Measurements from ENCODE around the gene FTO. TPM values are rescaled to one million over a fixed set of nuclear protein-coding genes. Genes with fewer than 3 reads are reported as not detected.

The FTO gene
- total and polyA plus RNA-seq, 2 of the 8 experiments (the other 6 are each of a cell fraction or from before 2014, with no cell fraction given): 34.5 to 59.8 TPM

DNA sequence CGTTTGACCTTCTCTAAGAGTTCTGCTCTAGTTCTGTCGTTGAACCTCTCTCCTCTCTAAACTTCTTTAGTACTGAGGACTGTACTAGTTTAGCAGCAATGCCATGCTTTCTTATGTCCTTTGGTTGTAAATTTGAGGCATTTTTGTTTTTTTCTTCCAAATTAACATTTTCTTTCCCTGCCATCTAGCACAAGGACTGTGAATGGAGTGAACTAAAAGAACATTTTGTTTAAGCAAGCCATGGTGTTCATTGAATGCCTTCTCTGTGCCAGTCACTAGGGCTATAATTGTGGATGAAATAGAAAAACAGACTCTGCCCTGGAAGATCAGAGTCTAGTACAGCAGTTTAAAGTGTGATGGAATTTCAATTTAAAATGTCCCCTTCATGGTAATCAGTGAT, 137.9 kb downstream of the FTO start (continued):
- TF ChIP-seq, protein P1, sequence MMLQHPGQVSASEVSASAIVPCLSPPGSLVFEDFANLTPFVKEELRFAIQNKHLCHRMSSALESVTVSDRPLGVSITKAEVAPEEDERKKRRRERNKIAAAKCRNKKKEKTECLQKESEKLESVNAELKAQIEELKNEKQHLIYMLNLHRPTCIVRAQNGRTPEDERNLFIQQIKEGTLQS (IDR thresholded peaks at IDR 0.05; ENCODE audit: insufficient read depth, low read depth, low read length): no peak
- no peak for TF ChIP-seq JUND (IDR thresholded peaks at IDR 0.05; ENCODE audit: low read length)
- no peak for TF ChIP-seq YY1 (IDR thresholded peaks at IDR 0.05; ENCODE audit: low read depth, low read length)
- TF ChIP-seq NRF1 (IDR thresholded peaks at IDR 0.05; ENCODE audit: low read depth, low read length): no peak

All from H1 (cell line).